Transverse colon (tissue), 4 donors: Measurements from ENCODE around the gene RAET1E. TPM values are rescaled to one million over a fixed set of nuclear protein-coding genes. Genes with fewer than 3 reads are reported as not detected.
"Not testable (repeated sequence)": the region's sequence is repeated elsewhere in the genome, so short reads cannot be mapped to it uniquely, and the experiment has no call there.

ENCODE experiments used
- DNase-seq: peaks from one replicate; pipeline ENCODE4 v3.0.0-alpha.2; 2019
- H3K27ac ChIP-seq, 4 donors: fragments of 200-600 bp; sonication (generic); 2 replicates each; pipeline ENCODE4 v1.5.1; 2016 to 2018; ENCODE audit warnings: inconsistent platforms in 4 of 4
- H3K27me3 ChIP-seq: fragments of 200-600 bp; sonication (generic); 2 replicates; pipeline ENCODE4 v1.5.1; 2017; ENCODE audit warnings: inconsistent platforms
- H3K36me3 ChIP-seq, 4 donors: fragments of 200-600 bp; sonication (generic); 2 replicates each; pipeline ENCODE4 v1.5.1; 2017 to 2019; ENCODE audit warnings: inconsistent platforms in 4 of 4
- H3K4me1 ChIP-seq, 4 donors: fragments of 200-600 bp; sonication (generic); 2 replicates each; pipeline ENCODE4 v1.5.1; 2017 to 2020; ENCODE audit warnings: inconsistent platforms in 4 of 4
- H3K4me3 ChIP-seq, 4 donors: fragments of 200-600 bp; sonication (generic); 1 replicate in 1 of 4; 2 replicates in 3 of 4; pipeline versions ENCODE4 v1.5.1 to v1.6.1; 2017 to 2019; ENCODE audit warnings: inconsistent platforms in 4 of 4
- H3K9me3 ChIP-seq, 2 donors: fragments of 200-600 bp; sonication (generic); 2 replicates each; pipeline ENCODE4 v1.5.1; 2017 to 2019; ENCODE audit warnings: inconsistent platforms in 2 of 2
- CTCF ChIP-seq, 5 experiments: fragments of 200-600 bp in 3 of 5; fragments of 450-650 bp in 2 of 5; sonication (generic) in 3 of 5; IDR thresholded peaks; 1 replicate in 2 of 5; 2 replicates in 3 of 5; pipeline ENCODE4 v1.5.1; 2016 to 2017; ENCODE audit warnings: antibody characterized with exemption in 5 of 5, inconsistent platforms in 3 of 5, mild to moderate bottlenecking in 2 of 5, moderate library complexity in 1 of 5
- EP300 ChIP-seq: sonication (generic); formaldehyde crosslinking; IDR thresholded peaks from one replicate; pipeline ENCODE4 v1.6.1; 2017; ENCODE audit warnings: antibody characterized with exemption, low read depth
- POLR2A ChIP-seq: fragments of 450-650 bp; IDR thresholded peaks from one replicate; pipeline ENCODE4 v1.6.1; 2016; ENCODE audit warnings: antibody characterized with exemption, mild to moderate bottlenecking, moderate library complexity
- POLR2AphosphoS5 ChIP-seq, 3 donors: sonication (generic); formaldehyde crosslinking; IDR thresholded peaks; one replicate each; pipeline ENCODE4 v1.6.1; 2016; ENCODE audit warnings: antibody characterized with exemption in 3 of 3
- WGBS, 2 donors: methylation state at CpG; one replicate each; pipeline ENCODE4 v1.1.5; 2018; ENCODE audit warnings: low coverage in 1 of 2; 5-methylcytosine and 5-hydroxymethylcytosine counted together
- in situ Hi-C, 4 donors: fragments of 200-750 bp; cut with MboI; loops; one replicate each; pipeline versions ENCODE4 v1.15.0 to v1.15.1; 2017; ENCODE audit warnings: low sequenced_read_pairs in 3 of 4, low pct_ligation_motif_present in 1 of 4, low pct_unique_long_range_greater_than_20kb in 1 of 4
- intact Hi-C: fragments of 100-400 bp; cut with DNase I; formaldehyde crosslinking; loops from one replicate; pipeline ENCODE4 v1.15.1; 2023; ENCODE audit warnings: low total_unique reads
- total RNA-seq, 4 donors: library from RNA; depleted of rRNA; stranded (reverse); fragments of >200 nt; gene quantifications; one replicate each; pipeline ENCODE4 v1.1.0, GENCODE V29; 2016

Gene RAET1E
- total RNA-seq, 4 donors from 2014 or later: not detected

- Histone ChIP-seq H3K4me1 (no peaks in the 10 kb centered on the region), H3K36me3 (no peaks in the 10 kb centered on the region), H3K27ac (no peak overlapping the region), H3K9me3 (peaks cover 0 to 9% of the 10 kb centered on the region in 2 donors), H3K27me3 (no peaks in the 10 kb centered on the region), H3K4me3 (no peak overlapping the region)
- no peak for DNase-seq
- TF ChIP-seq CTCF (IDR thresholded peaks at IDR 0.05): no peak
- TF ChIP-seq EP300: no peak
- TF ChIP-seq POLR2AphosphoS5 (IDR thresholded peaks at IDR 0.05): no peak
- no peak for TF ChIP-seq POLR2A
- WGBS, 2 donors: 81 to 83% methylated on average over 1 to 2 of the region's 2 CpGs
- in situ Hi-C loops: no loop called here
- intact Hi-C loops: no loop called here
These were observed 15.2 kb upstream of the RAET1E start for GRCh38 chr6:149913085-149913484.

- intact Hi-C loops: not testable (repeated sequence)
These were observed 14.8 kb upstream of the RAET1E start for GRCh38 chr6:149912680-149913079.

GRCh38 chr6:149910721-149911151 lies 12.8 kb upstream of the RAET1E start:
- intact Hi-C loops (no loop called here), in situ Hi-C loops (no loop called here)
- Histone ChIP-seq H3K9me3 (peaks cover 0 to 12% of the 10 kb centered on the region in 2 donors), H3K27ac (no peak overlapping the region), H3K4me3 (no peak overlapping the region), H3K4me1 (no peaks in the 10 kb centered on the region), H3K36me3 (no peaks in the 10 kb centered on the region), H3K27me3 (no peaks in the 10 kb centered on the region)
- TF ChIP-seq POLR2AphosphoS5 (IDR thresholded peaks at IDR 0.05) (no peak), CTCF (IDR thresholded peaks at IDR 0.05) (no peak), POLR2A (no peak), EP300 (no peak)
- no peak for DNase-seq
- WGBS, 2 donors: 94 to 98% methylated on average over 8 to 23 of the region's 23 CpGs

More at GRCh38 chr6:149912680-149913079, 14.8 kb upstream of the RAET1E start:
- H3K27me3 ChIP-seq, H3K4me1 ChIP-seq, in situ Hi-C loops, H3K4me3 ChIP-seq, H3K36me3 ChIP-seq, DNase-seq, H3K27ac ChIP-seq: not testable (repeated sequence)
- 80% methylated on average over 3 of the region's 3 CpGs; no CpG with 5 or more reads in 1 of the 2 donors for WGBS, 2 donors
- H3K9me3 ChIP-seq: peaks cover 0 to 12% of the 10 kb centered on the region in 2 donors

- intact Hi-C loops: no loop called here
- H3K4me3 ChIP-seq: no peak overlapping the region
- WGBS, 2 donors: 60 to 89% methylated on average over 1 to 7 of the region's 9 CpGs
- H3K4me1 ChIP-seq: no peaks in the 10 kb centered on the region
- H3K27me3 ChIP-seq: no peaks in the 10 kb centered on the region
- H3K27ac ChIP-seq: no peak overlapping the region
- no peaks in the 10 kb centered on the region for H3K36me3 ChIP-seq
- peaks cover 0 to 12% of the 10 kb centered on the region in 2 donors for H3K9me3 ChIP-seq
- no peak for DNase-seq
- in situ Hi-C loops: no loop called here
- TF ChIP-seq POLR2AphosphoS5 (IDR thresholded peaks at IDR 0.05) (no peak), CTCF (IDR thresholded peaks at IDR 0.05) (no peak), POLR2A (no peak)
These were observed 12.0 kb upstream of the RAET1E start for GRCh38 chr6:149909701-149910470.

GRCh38 chr6:149908480-149908879 lies 10.6 kb upstream of the RAET1E start:
- 44 to 91% methylated on average over 1 to 4 of the region's 4 CpGs for WGBS, 2 donors
- H3K36me3 ChIP-seq, H3K4me3 ChIP-seq, DNase-seq, in situ Hi-C loops, H3K27me3 ChIP-seq, intact Hi-C loops, H3K4me1 ChIP-seq, H3K27ac ChIP-seq: not testable (repeated sequence)
- H3K9me3 ChIP-seq: peaks cover 0 to 12% of the 10 kb centered on the region in 2 donors
